Uterus (tissue), 2 donors: Measurements from ENCODE around the gene GALNT15.

ENCODE experiments used
- CTCF ChIP-seq, 4 experiments: fragments of 200-600 bp in 2 of 4; fragments of 450-650 bp in 2 of 4; sonication (generic) in 2 of 4; IDR thresholded peaks; one replicate each; pipeline ENCODE4 v1.5.1; 2016 to 2019; ENCODE audit warnings: antibody characterized with exemption in 4 of 4, mild to moderate bottlenecking in 2 of 4, moderate library complexity in 1 of 4
- POLR2A ChIP-seq, 2 donors: fragments of 450-650 bp; IDR thresholded peaks; one replicate each; pipeline ENCODE4 v1.6.1; 2016; ENCODE audit warnings: antibody characterized with exemption in 2 of 2, mild to moderate bottlenecking in 1 of 2, moderate library complexity in 1 of 2

GRCh38 chr3:16241225-16241624 is 66.7 kb downstream of the GALNT15 start:
- TF ChIP-seq CTCF (IDR thresholded peaks at IDR 0.05) (no peak), POLR2A (IDR thresholded peaks at IDR 0.05) (no peak)
